HCT116 (cell line): ENCODE results near the gene OPRL1.

Experiments
- CTCF ChIP-seq, 3 experiments: fragments of 200-600 bp in 1 of 3; sonication (generic) in 1 of 3; IDR thresholded peaks in 2 of 3; conservative IDR thresholded peaks in 1 of 3; 2 replicates each; pipeline ENCODE4 v1.5.1; 2012 to 2017; ENCODE audit warnings: low read depth in 2 of 3, low read length in 2 of 3, antibody characterized with exemption in 1 of 3, borderline replicate concordance in 1 of 3, control low read depth in 1 of 3, mild to moderate bottlenecking in 1 of 3, mixed read lengths in 1 of 3, mixed run types in 1 of 3, moderate library complexity in 1 of 3; ENCODE audit not compliant: insufficient read depth in 1 of 3
- EGR1 ChIP-seq: IDR thresholded peaks from 2 replicates; pipeline ENCODE4 v1.6.1; 2012; ENCODE audit warnings: low read depth
- EZH2 ChIP-seq: fragments of 200-600 bp; sonication (generic); IDR thresholded peaks from 2 replicates; pipeline ENCODE4 v1.6.1; 2017; ENCODE audit warnings: antibody characterized with exemption, mixed run types
- EZH2phosphoT487 ChIP-seq: fragments of 200-600 bp; IDR thresholded peaks from 2 replicates; pipeline ENCODE4 v1.6.1; 2018; ENCODE audit warnings: antibody characterized with exemption, borderline replicate concordance
- FOSL1 ChIP-seq: IDR thresholded peaks from 2 replicates; pipeline ENCODE4 v1.6.1; 2012; ENCODE audit warnings: low read depth
- POLR2A ChIP-seq: IDR thresholded peaks from 2 replicates; pipeline ENCODE4 v1.7.0; 2011; ENCODE audit warnings: borderline replicate concordance; ENCODE audit not compliant: insufficient read depth, insufficient read length; ENCODE audit errors: extremely low read depth
- REST ChIP-seq: IDR thresholded peaks from 2 replicates; pipeline ENCODE4 v1.6.1; 2012; ENCODE audit warnings: low read depth
- SIN3A ChIP-seq: IDR thresholded peaks from 2 replicates; pipeline ENCODE4 v1.6.1; 2012; ENCODE audit warnings: low read depth
- TCF7L2 ChIP-seq: IDR thresholded peaks from 2 replicates; pipeline ENCODE4 v1.7.0; 2011; ENCODE audit warnings: borderline replicate concordance, inconsistent platforms; ENCODE audit not compliant: insufficient read depth, insufficient read length; ENCODE audit errors: extremely low read depth
- ZFX ChIP-seq: fragments of 450-650 bp; IDR thresholded peaks from 2 replicates; pipeline ENCODE4 v1.6.1; 2017

GRCh38 chr20:64146936-64147477 lies 67.1 kb downstream of the OPRL1 start:
- TF ChIP-seq CTCF (IDR thresholded peaks at IDR 0.05 in 2 of 3, conservative IDR thresholded peaks at IDR 0.05 in 1 of 3; ENCODE audit: borderline replicate concordance in 1 of 3, insufficient read depth in 1 of 3, low read depth in 2 of 3, low read length in 2 of 3) (no peak), POLR2A (no peak), ZFX (no peak), FOSL1 (no peak), REST (no peak), EZH2 (no peak), SIN3A (no peak), EZH2phosphoT487 (no peak), EGR1 (no peak), TCF7L2 (no peak)
